ENCODE results near the gene CSRP2. TPM values are rescaled to one million over a fixed set of nuclear protein-coding genes. Genes with fewer than 3 reads are reported as not detected.

The CSRP2 gene
- total RNA-seq, 1 experiment from 2014 or later: 158 TPM

- Histone ChIP-seq H2BK12ac (ENCODE audit: insufficient read length, low read depth, low read length) (no peak overlapping the region), H3K9me3 (ENCODE audit: control insufficient read depth, low read depth, low read length) (no peaks in the 10 kb centered on the region)
- no peaks in the 10 kb centered on the region for H3K27me3 Mint-ChIP-seq (ENCODE audit: low read depth)
These were observed 22.7 kb downstream of the CSRP2 start for GRCh38 chr12:76856018-76856644.

More at GRCh38 chr12:76856018-76856644, 22.7 kb downstream of the CSRP2 start:
- H3K79me1 ChIP-seq (ENCODE audit: insufficient read depth, low read depth, low read length, poor library complexity, severe bottlenecking): no peaks in the 10 kb centered on the region
- H3K27me3 ChIP-seq (ENCODE audit: insufficient read depth, low read length): no peaks in the 10 kb centered on the region
- H3K56ac ChIP-seq (ENCODE audit: insufficient read length, low read depth, low read length): no peak overlapping the region
- no peaks in the 10 kb centered on the region for H3K9me3 Mint-ChIP-seq
- no peak overlapping the region for H2BK5ac ChIP-seq (ENCODE audit: insufficient read length, low read length)
- H2BK20ac ChIP-seq (ENCODE audit: low read depth, low read length, poor library complexity, severe bottlenecking): no peak overlapping the region
- H3K23ac ChIP-seq (ENCODE audit: insufficient read length, low read depth, low read length): no peak overlapping the region
- H3K14ac ChIP-seq (ENCODE audit: insufficient read depth, low read length): no peak overlapping the region
- H2AFZ ChIP-seq (ENCODE audit: low read length): no peak overlapping the region
- H3K27ac ChIP-seq (ENCODE audit: insufficient read length, low read depth, low read length): no peak overlapping the region
- no peak overlapping the region for H3K27ac Mint-ChIP-seq
- H4K20me1 ChIP-seq (ENCODE audit: control insufficient read depth, insufficient read depth, insufficient read length): no peaks in the 10 kb centered on the region
- no peak overlapping the region for H4K91ac ChIP-seq (ENCODE audit: insufficient read length, low read depth, low read length)
- TF ChIP-seq, protein P1, sequence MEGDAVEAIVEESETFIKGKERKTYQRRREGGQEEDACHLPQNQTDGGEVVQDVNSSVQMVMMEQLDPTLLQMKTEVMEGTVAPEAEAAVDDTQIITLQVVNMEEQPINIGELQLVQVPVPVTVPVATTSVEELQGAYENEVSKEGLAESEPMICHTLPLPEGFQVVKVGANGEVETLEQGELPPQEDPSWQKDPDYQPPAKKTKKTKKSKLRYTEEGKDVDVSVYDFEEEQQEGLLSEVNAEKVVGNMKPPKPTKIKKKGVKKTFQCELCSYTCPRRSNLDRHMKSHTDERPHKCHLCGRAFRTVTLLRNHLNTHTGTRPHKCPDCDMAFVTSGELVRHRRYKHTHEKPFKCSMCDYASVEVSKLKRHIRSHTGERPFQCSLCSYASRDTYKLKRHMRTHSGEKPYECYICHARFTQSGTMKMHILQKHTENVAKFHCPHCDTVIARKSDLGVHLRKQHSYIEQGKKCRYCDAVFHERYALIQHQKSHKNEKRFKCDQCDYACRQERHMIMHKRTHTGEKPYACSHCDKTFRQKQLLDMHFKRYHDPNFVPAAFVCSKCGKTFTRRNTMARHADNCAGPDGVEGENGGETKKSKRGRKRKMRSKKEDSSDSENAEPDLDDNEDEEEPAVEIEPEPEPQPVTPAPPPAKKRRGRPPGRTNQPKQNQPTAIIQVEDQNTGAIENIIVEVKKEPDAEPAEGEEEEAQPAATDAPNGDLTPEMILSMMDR (conservative IDR thresholded peaks at IDR 0.05): no peak
- no peak for DNase-seq
- no peaks in the 10 kb centered on the region for H3K4me1 Mint-ChIP-seq
- H2BK120ac ChIP-seq (ENCODE audit: low read depth, low read length, poor library complexity, severe bottlenecking): no peak overlapping the region
- no peak overlapping the region for H3K18ac ChIP-seq (ENCODE audit: insufficient read length, low read depth, low read length)
- H3K23me2 ChIP-seq (ENCODE audit: insufficient read length, low read depth, low read length, poor library complexity, severe bottlenecking): no peaks in the 10 kb centered on the region
- no peaks in the 10 kb centered on the region for H3K79me2 ChIP-seq (ENCODE audit: insufficient read depth, low read length)
- no peak overlapping the region for H3T11ph ChIP-seq (ENCODE audit: low read length)
- no peak overlapping the region for H2AK5ac ChIP-seq (ENCODE audit: insufficient read length, low read length)
- H3K4me1 ChIP-seq (ENCODE audit: insufficient read depth, low read length): no peaks in the 10 kb centered on the region
- no peak overlapping the region for H3K4me2 ChIP-seq (ENCODE audit: insufficient read depth, insufficient read length, low read length)
- H3K4me3 Mint-ChIP-seq: no peak overlapping the region
- H4K5ac ChIP-seq (ENCODE audit: insufficient read length, low read depth, low read length): no peak overlapping the region
- no peak overlapping the region for H4K8ac ChIP-seq (replicated peaks; ENCODE audit: insufficient read length, low read depth, low read length)
- no peak overlapping the region for H2BK15ac ChIP-seq (ENCODE audit: low read depth, low read length)
- WGBS (ENCODE audit: extremely low coverage, insufficient read length, low lambda C conversion rate): no CpG with 5 or more reads among the region's 1 CpG
- H3K36me3 Mint-ChIP-seq (ENCODE audit: insufficient read depth in 1 of 3, low read depth in 3 of 3): peaks cover 33 to 51% (median 50%) of the 10 kb centered on the region in 3 experiments
- no peak overlapping the region for H3K4ac ChIP-seq (ENCODE audit: low read depth, low read length)
- H3K9ac ChIP-seq (ENCODE audit: extremely low read depth, insufficient read length, low read length): no peak overlapping the region

Measured in H9 (cell line).